Measurements from ENCODE around the gene CTCF.

The CTCF gene

DNA sequence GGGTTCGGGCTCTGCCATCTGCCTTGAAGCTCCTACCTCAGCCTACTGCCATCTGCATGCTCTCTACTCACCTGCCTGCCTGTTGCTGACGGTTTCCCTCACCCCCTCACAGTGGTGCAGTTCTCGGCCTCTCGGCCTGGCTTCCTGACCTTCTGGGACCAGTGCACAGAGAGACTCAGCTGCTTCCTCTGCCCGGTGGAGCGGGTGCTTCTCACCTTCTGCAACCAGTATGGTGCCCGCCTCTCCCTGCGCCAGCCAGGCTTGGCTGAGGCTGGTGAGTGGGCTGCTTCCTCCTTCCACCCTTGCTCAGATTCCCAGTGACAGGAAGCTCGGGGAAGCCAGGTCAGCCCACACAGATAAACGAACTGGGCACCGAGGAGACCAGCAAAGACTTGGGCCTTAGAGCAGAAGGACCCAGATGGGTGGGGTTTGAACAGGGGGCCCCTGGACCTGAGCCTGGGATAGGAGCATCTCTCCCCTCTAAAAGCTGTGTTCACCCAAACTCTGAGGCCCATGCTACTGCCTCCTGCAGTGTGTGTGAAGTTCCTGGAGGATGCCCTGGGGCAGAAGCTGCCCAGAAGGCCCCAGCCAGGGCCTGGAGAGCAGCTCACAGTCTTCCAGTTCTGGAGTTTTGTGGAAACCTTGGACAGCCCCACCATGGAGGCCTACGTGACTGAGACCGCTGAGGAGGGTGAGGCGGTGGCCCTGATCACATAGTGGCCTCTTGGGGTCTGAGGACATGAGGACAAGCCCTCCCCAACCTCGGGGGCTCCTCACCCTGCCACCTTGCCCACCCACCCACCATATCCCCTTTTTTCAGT lies 17.3 kb upstream of the CTCF start:
- Histone ChIP-seq H3K23ac (ENCODE audit: low read length) (no peak overlapping the region), H3K4me2 (ENCODE audit: low read length) (no peak overlapping the region), H3K4me1 (ENCODE audit: control insufficient read depth, low read depth, low read length) (no peaks in the 10 kb centered on the region), H3K9ac (ENCODE audit: low read length) (no peak overlapping the region), H3K4me3 (ENCODE audit: low read length) (no peak overlapping the region), H4K5ac (ENCODE audit: low read length) (no peak overlapping the region), H3K18ac (ENCODE audit: low read length) (no peak overlapping the region), H3K56ac (ENCODE audit: low read length) (no peak overlapping the region), H4K8ac (ENCODE audit: low read depth, low read length) (no peak overlapping the region), H3K79me1 (ENCODE audit: low read length) (no peaks in the 10 kb centered on the region), H2BK5ac (ENCODE audit: low read length) (no peak overlapping the region), H3K27ac (ENCODE audit: low read depth, low read length) (no peak overlapping the region), H2AK5ac (ENCODE audit: low read length) (no peak overlapping the region), H2BK15ac (replicated peaks; ENCODE audit: low read depth) (no peak overlapping the region), H2BK120ac (ENCODE audit: low read depth, low read length) (no peak overlapping the region), H3K79me2 (ENCODE audit: control insufficient read depth, insufficient read depth, low read length) (no peaks in the 10 kb centered on the region), H3K36me3 (ENCODE audit: control insufficient read depth, insufficient read depth, low read length) (no peaks in the 10 kb centered on the region), H3K4ac (ENCODE audit: low read depth, low read length) (no peak overlapping the region), H3K27me3 (ENCODE audit: insufficient read depth, low read length, poor library complexity) (no peaks in the 10 kb centered on the region)
- WGBS (ENCODE audit: extremely low coverage, insufficient coverage, low lambda C conversion rate), result no CpG with 5 or more reads among the region's 15 CpGs
- DNase-seq, result no peak

DNA sequence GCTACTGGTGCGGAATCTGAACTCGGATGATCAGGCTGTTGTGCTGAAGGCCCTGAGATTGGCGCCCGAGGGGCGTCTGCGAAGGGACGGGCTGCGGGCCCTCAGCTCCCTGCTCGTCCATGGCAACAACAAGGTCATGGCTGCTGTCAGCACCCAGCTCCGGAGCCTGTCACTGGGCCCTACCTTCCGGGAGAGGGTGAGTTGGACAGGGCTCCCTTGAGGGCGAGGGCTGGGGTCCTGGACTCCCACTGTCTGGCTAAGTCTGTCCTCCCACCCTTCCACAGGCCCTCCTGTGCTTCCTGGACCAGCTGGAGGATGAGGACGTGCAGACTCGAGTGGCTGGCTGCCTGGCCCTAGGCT lies 16.7 kb upstream of the CTCF start:
- H2BK5ac ChIP-seq (ENCODE audit: low read length), result no peak overlapping the region
- no peak overlapping the region for H3K9ac ChIP-seq (ENCODE audit: low read length)
- no peak overlapping the region for H3K4me2 ChIP-seq (ENCODE audit: low read length)
- no peak for DNase-seq
- no CpG with 5 or more reads among the region's 14 CpGs for WGBS (ENCODE audit: extremely low coverage, insufficient coverage, low lambda C conversion rate)
- H2BK15ac ChIP-seq (replicated peaks; ENCODE audit: low read depth), result no peak overlapping the region
- no peak overlapping the region for H3K27ac ChIP-seq (ENCODE audit: low read depth, low read length)
- no peaks in the 10 kb centered on the region for H3K4me1 ChIP-seq (ENCODE audit: control insufficient read depth, low read depth, low read length)
- no peaks in the 10 kb centered on the region for H3K36me3 ChIP-seq (ENCODE audit: control insufficient read depth, insufficient read depth, low read length)
- no peak overlapping the region for H3K23ac ChIP-seq (ENCODE audit: low read length)
- no peak overlapping the region for H2BK120ac ChIP-seq (ENCODE audit: low read depth, low read length)
- no peaks in the 10 kb centered on the region for H3K27me3 ChIP-seq (ENCODE audit: insufficient read depth, low read length, poor library complexity)
- no peaks in the 10 kb centered on the region for H3K79me2 ChIP-seq (ENCODE audit: control insufficient read depth, insufficient read depth, low read length)
- no peak overlapping the region for H3K4me3 ChIP-seq (ENCODE audit: low read length)
- no peak overlapping the region for H4K5ac ChIP-seq (ENCODE audit: low read length)
- H3K4ac ChIP-seq (ENCODE audit: low read depth, low read length), result no peak overlapping the region
- no peak overlapping the region for H3K56ac ChIP-seq (ENCODE audit: low read length)
- no peak overlapping the region for H4K8ac ChIP-seq (ENCODE audit: low read depth, low read length)
- no peak overlapping the region for H2AK5ac ChIP-seq (ENCODE audit: low read length)
- H3K79me1 ChIP-seq (ENCODE audit: low read length), result no peaks in the 10 kb centered on the region
- H3K18ac ChIP-seq (ENCODE audit: low read length), result no peak overlapping the region

DNA sequence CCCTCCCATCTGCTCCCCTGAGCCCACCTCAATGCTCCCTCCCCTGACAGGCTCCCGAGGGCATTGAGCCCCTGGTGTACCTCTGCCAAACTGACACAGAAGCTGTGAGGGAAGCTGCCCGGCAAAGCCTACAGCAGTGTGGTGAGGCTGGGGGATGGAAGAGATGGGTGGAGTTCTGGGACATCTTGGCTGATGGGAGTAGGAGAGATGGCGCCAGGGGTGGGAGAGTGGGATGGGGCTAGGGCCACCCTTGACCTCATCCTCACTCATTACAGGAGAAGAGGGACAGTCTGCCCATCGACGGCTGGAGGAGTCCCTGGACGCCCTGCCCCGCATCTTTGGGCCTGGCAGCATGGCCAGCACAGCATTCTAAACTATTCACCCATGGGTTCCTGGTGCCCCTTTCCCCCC lies 16.2 kb upstream of the CTCF start:
- no peaks in the 10 kb centered on the region for H3K79me2 ChIP-seq (ENCODE audit: control insufficient read depth, insufficient read depth, low read length)
- H2BK120ac ChIP-seq (ENCODE audit: low read depth, low read length), result no peak overlapping the region
- no peak overlapping the region for H3K56ac ChIP-seq (ENCODE audit: low read length)
- no peak overlapping the region for H3K4me3 ChIP-seq (ENCODE audit: low read length)
- H2AK5ac ChIP-seq (ENCODE audit: low read length), result no peak overlapping the region
- no peak overlapping the region for H3K27ac ChIP-seq (ENCODE audit: low read depth, low read length)
- no peak overlapping the region for H3K9ac ChIP-seq (ENCODE audit: low read length)
- WGBS (ENCODE audit: extremely low coverage, insufficient coverage, low lambda C conversion rate), result no CpG with 5 or more reads among the region's 7 CpGs
- H2BK15ac ChIP-seq (replicated peaks; ENCODE audit: low read depth), result no peak overlapping the region
- H3K36me3 ChIP-seq (ENCODE audit: control insufficient read depth, insufficient read depth, low read length), result no peaks in the 10 kb centered on the region
- no peak overlapping the region for H2BK5ac ChIP-seq (ENCODE audit: low read length)
- H3K18ac ChIP-seq (ENCODE audit: low read length), result no peak overlapping the region
- no peak for DNase-seq
- no peaks in the 10 kb centered on the region for H3K27me3 ChIP-seq (ENCODE audit: insufficient read depth, low read length, poor library complexity)
- no peaks in the 10 kb centered on the region for H3K79me1 ChIP-seq (ENCODE audit: low read length)
- H3K4ac ChIP-seq (ENCODE audit: low read depth, low read length), result no peak overlapping the region
- H4K5ac ChIP-seq (ENCODE audit: low read length), result no peak overlapping the region
- H3K4me1 ChIP-seq (ENCODE audit: control insufficient read depth, low read depth, low read length), result no peaks in the 10 kb centered on the region
- no peak overlapping the region for H4K8ac ChIP-seq (ENCODE audit: low read depth, low read length)
- H3K23ac ChIP-seq (ENCODE audit: low read length), result no peak overlapping the region
- no peak overlapping the region for H3K4me2 ChIP-seq (ENCODE audit: low read length)

DNA sequence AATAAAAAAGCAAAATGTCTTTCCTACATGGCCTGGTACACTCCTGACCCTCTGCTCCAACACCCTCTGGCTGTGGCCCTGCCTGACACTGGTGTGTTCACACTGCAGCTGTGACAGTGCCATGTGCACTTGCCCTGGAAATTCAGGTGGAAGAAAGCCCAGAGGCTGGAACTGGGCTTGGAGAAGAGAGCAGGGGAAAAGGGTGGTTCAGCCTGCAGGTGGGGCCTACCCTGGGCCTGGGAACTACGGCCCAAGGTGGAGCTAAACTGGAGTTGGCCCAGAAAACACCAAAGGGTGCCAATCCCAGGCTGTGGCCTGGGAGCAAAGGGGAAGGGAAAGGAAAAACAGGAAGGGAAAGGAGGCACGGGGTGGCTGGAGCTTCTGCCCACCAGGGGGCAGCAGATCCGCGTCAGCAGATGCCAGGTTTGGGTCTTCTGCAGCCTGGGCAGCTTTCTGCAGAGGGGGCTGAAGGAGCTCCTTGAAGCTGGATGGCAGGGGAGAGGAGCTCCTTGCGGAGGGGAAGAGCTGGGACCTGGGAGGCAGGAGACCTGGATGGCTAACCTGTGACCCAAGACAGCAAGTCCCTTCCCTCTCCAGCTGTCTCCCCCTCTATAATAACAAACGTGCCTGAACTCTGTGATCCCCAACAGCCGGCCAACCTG lies 15.4 kb upstream of the CTCF start:
- no peaks in the 10 kb centered on the region for H3K27me3 ChIP-seq (ENCODE audit: insufficient read depth, low read length, poor library complexity)
- WGBS (ENCODE audit: extremely low coverage, insufficient coverage, low lambda C conversion rate), result no CpG with 5 or more reads among the region's 7 CpGs
- H3K4me1 ChIP-seq (ENCODE audit: control insufficient read depth, low read depth, low read length), result no peaks in the 10 kb centered on the region
- H3K4me2 ChIP-seq (ENCODE audit: low read length), result no peak overlapping the region
- no peak overlapping the region for H2AK5ac ChIP-seq (ENCODE audit: low read length)
- no peak overlapping the region for H3K9ac ChIP-seq (ENCODE audit: low read length)
- H3K4me3 ChIP-seq (ENCODE audit: low read length), result no peak overlapping the region
- no peak overlapping the region for H2BK15ac ChIP-seq (replicated peaks; ENCODE audit: low read depth)
- no peak overlapping the region for H3K23ac ChIP-seq (ENCODE audit: low read length)
- H2BK5ac ChIP-seq (ENCODE audit: low read length), result no peak overlapping the region
- no peak overlapping the region for H3K27ac ChIP-seq (ENCODE audit: low read depth, low read length)
- DNase-seq, result peak; percentile 86
- H3K4ac ChIP-seq (ENCODE audit: low read depth, low read length), result no peak overlapping the region
- H3K36me3 ChIP-seq (ENCODE audit: control insufficient read depth, insufficient read depth, low read length), result no peaks in the 10 kb centered on the region
- H3K18ac ChIP-seq (ENCODE audit: low read length), result no peak overlapping the region
- no peak overlapping the region for H4K5ac ChIP-seq (ENCODE audit: low read length)
- no peak overlapping the region for H3K56ac ChIP-seq (ENCODE audit: low read length)
- H3K79me1 ChIP-seq (ENCODE audit: low read length), result no peaks in the 10 kb centered on the region
- H2BK120ac ChIP-seq (ENCODE audit: low read depth, low read length), result no peak overlapping the region
- H4K8ac ChIP-seq (ENCODE audit: low read depth, low read length), result no peak overlapping the region
- no peaks in the 10 kb centered on the region for H3K79me2 ChIP-seq (ENCODE audit: control insufficient read depth, insufficient read depth, low read length)

DNA sequence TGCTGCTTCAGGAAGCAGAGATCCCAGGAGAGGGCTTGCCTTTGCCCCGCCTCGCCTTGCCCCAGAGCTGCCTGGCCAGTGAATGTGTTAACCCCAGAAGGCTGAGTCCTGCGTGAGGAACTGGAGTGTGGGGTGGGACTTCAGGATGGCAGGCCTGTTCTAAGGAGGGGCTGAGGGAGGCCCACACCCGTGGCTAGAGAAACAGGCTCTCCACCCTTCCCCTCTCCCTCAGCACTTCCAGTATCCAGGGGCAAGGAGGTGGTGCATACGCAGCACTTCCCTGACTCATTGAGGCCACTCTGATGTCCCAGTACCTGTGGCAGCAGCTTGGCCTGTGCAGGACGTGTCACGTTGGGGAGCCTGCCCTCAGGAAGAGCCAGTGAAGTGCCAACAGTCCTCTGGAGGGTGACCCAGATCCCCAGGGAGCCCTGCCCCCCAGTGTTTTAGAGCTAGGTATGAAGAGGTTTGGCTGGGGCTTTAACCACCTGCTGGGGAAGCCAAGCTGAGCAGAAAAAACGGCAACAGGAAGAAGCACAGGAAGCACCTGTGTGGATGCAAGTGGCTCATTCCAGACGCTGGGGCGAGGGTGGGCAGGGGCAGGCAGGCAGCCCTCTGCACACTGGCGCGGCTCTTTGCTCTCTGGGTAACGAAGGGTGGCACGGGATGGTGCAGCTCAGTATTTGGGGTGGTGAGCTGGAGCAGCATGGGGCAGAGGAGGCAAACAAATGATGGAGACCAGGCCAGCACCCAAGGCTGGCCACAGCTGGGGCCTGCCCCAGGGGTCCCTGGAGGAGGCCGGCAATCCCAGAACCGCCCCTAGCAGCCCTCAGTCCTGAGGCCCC lies 14.7 kb upstream of the CTCF start:
- Histone ChIP-seq H3K4ac (ENCODE audit: low read depth, low read length) (no peak overlapping the region), H3K36me3 (ENCODE audit: control insufficient read depth, insufficient read depth, low read length) (no peaks in the 10 kb centered on the region), H2BK120ac (ENCODE audit: low read depth, low read length) (no peak overlapping the region), H3K4me2 (ENCODE audit: low read length) (no peak overlapping the region), H3K27ac (ENCODE audit: low read depth, low read length) (no peak overlapping the region), H4K8ac (ENCODE audit: low read depth, low read length) (no peak overlapping the region), H3K4me1 (ENCODE audit: control insufficient read depth, low read depth, low read length) (no peaks in the 10 kb centered on the region), H2BK15ac (replicated peaks; ENCODE audit: low read depth) (no peak overlapping the region), H3K27me3 (ENCODE audit: insufficient read depth, low read length, poor library complexity) (no peaks in the 10 kb centered on the region), H2AK5ac (ENCODE audit: low read length) (no peak overlapping the region), H3K18ac (ENCODE audit: low read length) (no peak overlapping the region), H4K5ac (ENCODE audit: low read length) (no peak overlapping the region), H3K56ac (ENCODE audit: low read length) (no peak overlapping the region), H3K23ac (ENCODE audit: low read length) (no peak overlapping the region), H3K79me1 (ENCODE audit: low read length) (no peaks in the 10 kb centered on the region), H2BK5ac (ENCODE audit: low read length) (no peak overlapping the region), H3K4me3 (ENCODE audit: low read length) (no peak overlapping the region), H3K79me2 (ENCODE audit: control insufficient read depth, insufficient read depth, low read length) (no peaks in the 10 kb centered on the region), H3K9ac (ENCODE audit: low read length) (no peak overlapping the region)
- no peak for DNase-seq
- WGBS (ENCODE audit: extremely low coverage, insufficient coverage, low lambda C conversion rate), result no CpG with 5 or more reads among the region's 16 CpGs

Measured in mesendoderm (in vitro differentiated cells).